GM18858 (cell line): ENCODE results near the gene SLC25A42.
"Not testable (repeated sequence)": the region's sequence is repeated elsewhere in the genome, so short reads cannot be mapped to it uniquely, and the experiment has no call there.

Source experiments
- ATAC-seq: cut with Tn5 transposase; IDR thresholded peaks from one replicate; pipeline ENCODE4 v1.9.1; 2021; ENCODE audit not compliant: unreplicated experiment

SLC25A42 gene

DNA sequence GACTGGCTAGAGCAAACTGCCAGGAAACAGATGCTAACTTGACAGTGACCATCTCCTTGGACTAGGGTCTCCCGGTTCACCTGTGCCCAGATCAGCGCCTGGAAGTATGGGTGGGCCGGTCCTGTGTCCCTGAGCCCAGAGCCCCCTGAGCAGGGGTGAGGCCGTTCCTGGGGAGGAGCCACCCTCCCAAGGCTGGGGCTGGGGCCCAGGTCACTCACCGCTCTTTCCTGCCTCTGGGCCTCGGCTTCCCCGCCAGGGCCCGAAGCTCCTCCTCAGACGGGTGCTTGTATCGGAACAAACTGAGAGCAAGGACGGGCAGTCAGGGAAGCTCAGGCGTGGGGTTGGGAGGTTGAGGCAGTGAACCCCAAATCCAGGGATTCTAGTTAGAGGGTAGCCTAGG lies 69.1 kb downstream of the SLC25A42 start:
- no peak for ATAC-seq

DNA sequence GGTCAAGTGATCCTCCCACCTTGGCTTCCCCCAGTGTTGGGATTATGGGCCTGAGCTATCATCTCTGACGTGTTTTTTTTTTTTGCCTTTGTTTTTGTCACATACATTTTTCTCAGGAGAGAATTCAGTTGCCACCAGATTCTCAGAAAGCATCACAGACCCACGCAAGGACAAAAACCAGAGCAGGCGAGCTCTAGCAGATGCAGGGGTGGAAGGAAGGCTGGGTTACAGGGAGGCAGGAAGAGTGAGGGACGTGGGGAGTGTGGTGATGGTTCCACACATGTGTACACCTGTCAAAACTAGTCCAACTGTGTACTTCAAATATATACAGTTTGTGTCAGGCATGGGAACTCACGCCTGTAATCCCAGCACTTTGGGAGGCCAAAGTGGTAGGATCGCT lies 70.2 kb downstream of the SLC25A42 start:
- no peak for ATAC-seq

DNA sequence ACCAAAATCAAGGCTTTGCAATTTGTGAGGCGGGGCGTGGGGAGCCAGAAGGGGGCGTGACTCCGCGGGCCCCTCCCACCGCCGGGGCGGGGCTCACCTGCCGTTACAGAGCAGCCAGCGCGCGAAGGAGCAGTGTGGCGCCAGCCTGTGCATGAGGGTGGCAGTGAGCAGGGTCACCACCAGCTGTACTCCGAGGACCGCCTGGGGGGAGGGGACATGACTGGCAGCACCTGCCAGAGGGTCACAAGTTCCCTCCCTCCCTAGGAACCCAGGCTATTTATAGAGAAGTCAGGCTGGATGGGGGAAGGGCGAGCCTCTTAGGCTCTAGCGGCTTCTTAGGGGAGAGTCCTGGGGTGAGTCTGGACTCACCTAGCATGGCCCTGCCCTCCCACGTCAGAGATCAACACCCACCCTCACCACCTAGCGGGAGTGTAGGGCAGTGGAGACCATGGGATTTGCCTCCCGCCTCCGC lies 70.9 kb downstream of the SLC25A42 start:
- ATAC-seq = no peak

DNA sequence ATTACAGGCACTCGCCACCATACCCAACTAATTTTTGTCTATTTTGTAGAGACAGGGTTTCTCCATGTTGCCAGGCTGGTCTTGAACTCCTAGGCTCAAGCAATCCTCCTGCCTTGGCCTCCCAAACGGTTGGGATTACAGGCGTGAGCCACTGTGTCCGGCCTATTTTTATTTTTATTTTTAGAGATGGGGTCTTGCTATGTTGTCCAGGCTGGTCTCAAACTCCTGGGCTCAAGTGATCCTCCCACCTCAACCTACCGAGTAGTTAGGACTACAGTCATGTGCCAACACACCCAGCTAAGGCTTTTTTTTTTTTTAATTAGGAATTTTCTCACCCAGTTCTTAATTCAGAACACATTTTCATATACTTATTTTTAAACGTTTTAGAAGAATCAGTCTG lies 71.9 kb downstream of the SLC25A42 start:
- not testable (repeated sequence) for ATAC-seq

DNA sequence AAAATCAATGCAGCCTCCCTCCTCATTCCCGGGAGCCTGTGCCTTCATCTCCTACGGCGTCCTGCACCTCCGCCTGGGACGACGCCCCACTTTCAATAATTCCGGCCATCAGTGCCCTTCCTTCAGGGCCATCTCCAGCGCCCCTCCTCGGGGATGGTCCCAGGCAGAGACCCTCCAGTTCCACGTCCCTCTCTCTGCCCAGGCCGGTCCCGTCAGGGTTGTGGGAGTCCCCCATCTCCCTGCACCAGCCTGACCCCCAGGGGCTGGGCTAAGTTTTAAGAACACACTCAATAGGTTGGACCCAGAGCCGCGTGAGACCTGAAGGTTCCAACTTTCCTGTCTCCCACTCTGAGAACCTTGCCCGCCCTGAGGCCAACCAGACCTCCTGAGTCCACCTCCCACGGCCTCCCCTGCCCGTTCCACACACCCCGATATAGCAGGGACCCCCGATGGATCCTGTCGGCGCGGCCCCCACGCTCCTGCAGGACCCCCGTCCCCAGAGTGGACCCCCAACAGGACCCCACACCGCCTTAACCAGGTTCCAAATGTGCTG lies 73.8 kb downstream of the SLC25A42 start:
- no peak for ATAC-seq

DNA sequence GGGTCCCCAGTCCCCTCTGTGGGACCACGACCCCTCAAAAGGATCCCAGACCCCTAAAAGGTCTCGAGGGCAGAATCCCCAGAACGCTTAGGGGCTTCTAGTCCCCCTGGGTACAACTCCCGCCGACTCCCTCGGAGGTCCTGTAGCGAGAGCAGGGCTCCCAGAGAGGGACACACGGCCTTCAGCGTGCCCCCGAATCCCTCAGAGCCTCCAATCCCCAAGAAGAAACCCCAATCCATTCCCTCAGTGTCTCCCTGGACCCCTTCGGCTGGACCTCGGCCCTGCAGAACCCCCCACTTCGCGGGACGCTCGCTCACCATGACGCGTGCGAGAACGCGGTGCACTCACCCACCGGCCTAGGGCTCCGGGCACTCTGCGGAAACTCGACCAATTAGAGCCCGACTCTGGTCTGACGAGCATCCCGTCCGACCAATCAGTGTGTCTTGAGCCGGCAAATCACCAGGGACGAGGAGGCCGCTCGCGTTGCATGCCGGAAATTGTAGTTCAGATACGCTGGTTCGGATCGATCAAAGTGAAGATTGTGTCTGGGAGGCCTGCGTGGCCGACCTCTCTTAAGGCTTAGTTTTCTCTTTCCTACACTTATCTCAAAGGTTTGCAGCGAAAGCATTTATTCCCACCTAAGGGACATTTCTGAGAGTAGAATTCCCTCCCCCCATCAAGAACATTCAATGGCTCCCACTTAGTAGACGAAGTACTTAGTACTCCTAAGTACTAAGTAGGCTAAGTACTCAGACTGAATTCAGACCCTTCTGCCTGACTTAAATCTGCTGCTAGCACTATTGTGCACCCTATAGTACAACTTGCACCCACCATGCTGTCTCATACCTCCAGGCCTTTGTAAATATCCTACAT lies 74.6 kb downstream of the SLC25A42 start, which contains the start of gene TMEM161A:
TSS of gene TMEM161A (minus strand) at position 370 of the 873 bp plus-strand sequence. CDS start at position 320, 50 bp downstream.
- peak; percentile 94 for ATAC-seq

DNA sequence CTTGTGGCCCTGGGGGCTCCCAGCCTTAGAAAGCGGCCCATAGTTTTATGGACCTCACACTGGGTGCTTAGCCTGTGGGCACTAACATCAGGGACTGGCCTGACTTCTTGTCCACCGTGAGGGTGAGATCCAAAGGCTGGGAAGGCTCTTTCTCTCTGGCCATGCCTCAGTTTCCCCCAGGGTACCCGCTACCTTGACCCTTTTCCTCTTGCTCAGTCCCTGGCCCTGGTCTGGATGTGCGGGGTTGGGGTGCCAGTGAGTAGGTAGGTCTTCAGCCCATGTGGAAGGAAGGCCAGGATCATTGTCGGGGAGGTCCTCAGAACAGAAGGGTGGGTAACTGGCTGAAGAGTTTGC lies 76.1 kb downstream of the SLC25A42 start:
- ATAC-seq = no peak

DNA sequence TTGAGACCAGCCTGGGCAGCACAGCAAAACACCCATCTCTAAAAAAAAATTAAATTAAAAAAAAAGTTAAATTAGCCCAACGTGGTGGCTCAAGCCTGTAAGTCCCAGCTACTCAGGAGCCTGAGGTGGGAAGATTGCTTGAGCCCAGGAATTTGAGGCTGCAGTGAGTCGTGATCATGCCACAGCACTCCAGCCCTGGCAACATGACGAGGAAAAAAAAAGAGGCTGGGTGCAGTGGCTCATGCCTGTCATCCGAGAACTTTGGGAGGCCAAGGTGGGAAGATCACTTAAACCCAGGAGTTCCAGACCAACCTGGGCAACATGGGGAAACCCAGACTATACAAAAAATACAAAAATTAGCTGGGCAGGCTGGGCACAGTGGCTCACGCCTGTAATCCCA lies 76.7 kb downstream of the SLC25A42 start:
- ATAC-seq = no peak

DNA sequence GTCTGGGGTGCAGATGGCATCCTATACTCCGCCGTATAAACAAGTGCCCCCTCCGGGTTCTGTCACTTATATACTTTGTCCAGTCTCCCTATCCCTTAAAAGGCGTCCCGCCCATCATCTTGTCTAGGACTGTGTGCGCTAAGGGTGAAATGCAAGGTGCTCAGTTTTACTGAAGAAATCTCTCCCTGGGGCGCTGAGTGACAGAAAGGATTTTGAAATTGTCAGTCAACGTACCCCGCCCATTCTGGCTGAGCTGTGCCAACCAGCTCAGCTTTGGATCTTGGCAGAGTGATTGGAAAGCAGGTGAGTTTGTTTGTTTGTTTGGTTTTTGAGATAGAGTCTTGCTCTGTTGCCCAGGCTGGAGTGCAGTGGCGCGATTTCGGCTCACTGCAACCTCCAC lies 78.6 kb downstream of the SLC25A42 start:
- ATAC-seq = no peak

DNA sequence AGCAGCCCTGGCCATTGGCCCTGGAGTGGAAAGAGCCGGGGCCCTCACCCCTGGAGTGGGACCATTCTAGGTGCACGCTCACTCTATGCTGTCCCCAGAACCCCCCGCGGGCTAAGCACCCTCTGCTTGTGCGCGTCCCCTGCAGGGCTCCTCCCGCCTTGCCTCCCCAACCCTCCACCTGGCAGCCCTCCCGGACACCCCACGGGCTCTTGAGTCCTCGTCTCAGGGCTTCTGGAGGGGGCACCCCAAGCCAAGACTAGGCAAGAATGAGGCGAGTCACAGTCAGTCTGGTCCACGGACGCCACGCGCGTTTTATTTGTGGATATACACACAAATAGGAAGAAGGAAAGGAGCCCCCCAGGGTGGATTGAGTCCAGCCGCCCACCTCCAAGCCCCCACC lies 81.5 kb downstream of the SLC25A42 start:
- ATAC-seq = no peak

DNA sequence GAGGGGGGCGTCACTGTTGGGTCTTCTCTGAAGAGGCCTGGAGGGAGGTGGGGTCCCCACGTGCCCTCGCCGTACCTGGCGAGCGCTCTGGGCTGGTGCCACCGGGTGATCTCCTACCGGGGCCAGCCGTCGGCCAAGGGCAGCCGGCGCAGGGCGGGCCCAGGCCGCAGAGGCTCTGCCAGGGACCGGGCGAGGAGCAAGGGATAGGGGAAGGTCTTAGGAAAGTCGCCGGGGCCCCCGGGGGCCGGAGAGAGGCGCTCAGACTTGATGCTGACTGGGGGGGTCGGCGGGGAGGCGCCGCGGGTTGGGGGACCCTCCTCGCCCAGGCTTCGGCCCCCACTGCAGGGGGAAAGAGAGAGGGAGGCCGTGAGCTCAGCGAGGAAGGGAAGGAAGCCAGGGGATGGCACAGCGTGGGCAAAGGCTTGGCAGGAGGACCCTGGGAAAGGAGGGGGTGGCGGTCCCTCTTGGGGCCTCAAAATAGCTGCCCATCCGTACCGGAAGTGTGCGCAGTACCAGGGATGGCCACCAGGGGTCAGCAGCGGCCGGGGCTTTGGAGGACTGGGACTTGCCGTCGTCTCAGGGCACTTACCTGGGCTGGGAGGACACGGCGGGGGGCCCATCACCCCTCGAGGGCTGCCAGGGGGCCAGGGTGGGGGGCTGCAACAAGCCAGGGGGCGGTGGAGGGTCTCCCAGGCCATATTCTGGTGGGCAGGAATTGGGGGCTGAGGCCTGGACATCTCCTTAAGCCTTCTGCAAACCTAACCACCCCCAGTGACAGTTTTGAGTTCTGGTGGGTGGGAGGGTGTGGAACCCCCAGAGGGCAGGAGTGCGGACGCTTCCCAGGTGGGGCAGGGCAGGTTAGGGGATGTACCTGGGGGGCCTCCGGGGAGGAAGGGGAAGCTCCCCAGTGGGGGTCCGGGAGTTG lies 82.2 kb downstream of the SLC25A42 start:
- no peak for ATAC-seq

DNA sequence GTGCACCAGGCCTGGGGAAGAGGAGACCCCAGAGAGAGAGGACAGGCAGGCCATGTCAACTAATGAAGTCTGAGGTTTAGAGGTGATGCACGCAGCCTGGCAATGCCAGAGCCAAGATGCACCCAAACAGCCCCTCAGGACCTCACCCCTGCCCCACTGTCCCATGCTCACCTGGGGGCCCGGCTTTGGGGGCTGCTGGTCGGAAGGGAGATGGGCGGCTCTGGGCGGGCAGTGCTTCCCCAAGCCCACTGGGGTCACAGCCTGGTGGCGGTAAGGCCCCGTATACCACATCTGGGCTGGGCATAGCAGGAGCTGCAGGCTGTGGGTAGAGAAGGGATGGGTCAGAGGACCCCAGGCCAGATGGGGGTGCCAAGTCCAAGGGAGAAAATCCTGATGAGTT lies 83.1 kb downstream of the SLC25A42 start:
- ATAC-seq = no peak

DNA sequence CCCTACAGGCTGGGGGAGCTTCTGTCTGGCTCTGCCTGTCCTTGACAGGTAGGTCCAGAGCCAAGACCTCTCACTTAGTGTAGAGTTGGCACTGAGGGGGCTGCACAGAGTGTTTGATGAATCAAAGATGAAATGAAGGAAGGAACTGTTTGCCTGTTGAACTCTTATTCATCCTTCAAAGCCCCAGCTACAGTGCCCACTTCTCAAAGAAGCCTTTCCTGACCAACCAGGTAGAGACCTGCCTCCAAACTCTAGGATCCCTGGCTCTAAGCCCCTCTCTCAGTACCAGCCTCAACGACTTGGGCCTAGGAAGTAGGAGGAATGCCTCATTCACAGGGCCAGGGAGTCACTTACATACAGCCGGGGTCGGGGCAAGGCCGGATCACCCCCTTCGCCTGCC lies 83.5 kb downstream of the SLC25A42 start:
- ATAC-seq = no peak

DNA sequence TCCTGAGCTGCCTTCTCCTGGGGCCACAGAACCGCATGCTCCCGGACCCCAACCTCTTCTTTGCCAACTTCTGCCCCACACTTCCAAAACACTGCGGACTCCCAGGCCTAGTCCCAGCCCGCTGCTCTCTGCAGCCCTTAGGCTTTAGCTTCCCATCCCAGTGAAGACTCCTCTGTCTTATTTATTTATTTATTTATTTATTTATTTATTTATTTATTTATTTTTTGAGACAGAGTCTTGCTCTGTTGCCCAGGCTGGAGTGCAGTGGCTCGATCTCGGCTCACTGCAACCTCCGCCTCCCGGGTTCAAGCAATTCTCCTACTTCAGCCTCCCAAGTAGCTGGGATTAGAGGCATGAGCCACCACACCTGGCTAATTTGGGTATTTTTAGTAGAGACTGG lies 84.7 kb downstream of the SLC25A42 start:
- ATAC-seq = not testable (repeated sequence)

DNA sequence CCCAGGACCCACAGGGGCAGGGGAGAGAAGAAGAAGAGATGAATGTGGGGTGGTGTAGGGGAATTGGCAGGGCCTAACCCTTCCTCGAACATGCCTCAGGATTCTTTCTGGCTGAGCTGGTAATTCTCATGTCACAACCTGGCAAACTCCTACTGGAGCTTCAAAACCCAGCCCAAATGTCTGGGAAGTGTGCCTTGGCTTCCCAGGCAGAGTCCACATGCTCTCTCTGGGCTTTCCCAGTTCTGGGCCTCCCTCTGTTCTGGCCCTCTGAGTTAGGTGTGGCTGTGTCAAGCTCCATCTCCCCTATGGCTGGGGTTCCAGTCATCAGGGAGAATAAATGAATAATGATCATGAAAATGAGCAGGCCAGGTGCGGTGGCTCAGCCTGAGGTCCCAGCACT lies 85.6 kb downstream of the SLC25A42 start:
- no peak for ATAC-seq

DNA sequence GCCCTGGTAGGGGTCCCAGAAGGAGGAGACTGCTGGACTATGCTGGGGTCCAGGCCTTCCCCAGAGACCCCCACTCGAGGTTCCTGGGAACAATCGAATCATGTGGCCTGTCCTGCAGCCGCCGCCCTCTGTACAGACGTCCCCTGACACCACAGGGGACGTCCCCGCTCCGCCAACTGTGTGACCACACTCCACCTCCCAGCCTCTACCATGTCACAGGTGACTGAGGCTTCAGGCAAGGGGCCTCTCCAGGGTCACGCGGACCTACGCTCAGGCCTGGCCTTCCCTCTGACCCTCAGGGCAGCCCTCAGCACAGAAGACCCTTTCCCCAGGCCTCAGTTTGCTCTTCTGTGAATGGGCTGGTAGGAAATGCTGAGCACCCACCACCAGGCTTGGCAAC lies 87.6 kb downstream of the SLC25A42 start:
- no peak for ATAC-seq

DNA sequence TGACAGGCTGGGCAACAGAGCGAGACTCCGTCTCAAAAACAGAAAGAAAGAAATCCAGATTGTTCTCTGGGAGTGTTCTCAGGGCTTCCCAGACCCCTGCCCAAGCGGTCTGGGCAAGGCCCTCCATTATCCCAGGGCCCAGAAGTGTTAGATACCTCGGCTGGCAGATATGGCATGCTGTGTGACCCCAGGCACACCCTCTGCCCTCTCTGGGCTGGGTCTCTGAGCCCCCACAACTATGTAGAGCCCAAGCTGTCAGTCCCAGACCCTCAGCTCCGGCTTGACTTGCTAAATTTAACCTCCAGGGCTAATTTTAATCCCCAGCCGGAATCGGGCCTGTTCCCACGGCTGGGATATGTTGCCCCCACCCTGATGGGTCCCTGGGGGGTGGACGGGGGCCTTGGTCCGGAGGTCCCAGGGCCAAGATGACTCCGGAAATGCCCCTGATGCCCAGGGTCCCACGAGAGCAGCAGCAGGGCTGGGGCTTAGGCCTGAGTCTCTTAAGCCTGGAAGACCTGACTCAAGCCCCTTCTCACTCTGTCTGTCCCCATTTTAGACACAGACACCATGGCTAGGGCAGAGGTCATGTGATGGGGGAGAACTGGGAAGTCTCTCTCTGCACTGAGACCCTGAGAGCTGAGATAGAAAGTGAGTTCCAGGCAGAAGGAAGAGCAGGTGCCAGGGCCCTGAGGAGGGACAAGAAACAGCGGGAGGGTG lies 89.0 kb downstream of the SLC25A42 start:
- no peak for ATAC-seq

DNA sequence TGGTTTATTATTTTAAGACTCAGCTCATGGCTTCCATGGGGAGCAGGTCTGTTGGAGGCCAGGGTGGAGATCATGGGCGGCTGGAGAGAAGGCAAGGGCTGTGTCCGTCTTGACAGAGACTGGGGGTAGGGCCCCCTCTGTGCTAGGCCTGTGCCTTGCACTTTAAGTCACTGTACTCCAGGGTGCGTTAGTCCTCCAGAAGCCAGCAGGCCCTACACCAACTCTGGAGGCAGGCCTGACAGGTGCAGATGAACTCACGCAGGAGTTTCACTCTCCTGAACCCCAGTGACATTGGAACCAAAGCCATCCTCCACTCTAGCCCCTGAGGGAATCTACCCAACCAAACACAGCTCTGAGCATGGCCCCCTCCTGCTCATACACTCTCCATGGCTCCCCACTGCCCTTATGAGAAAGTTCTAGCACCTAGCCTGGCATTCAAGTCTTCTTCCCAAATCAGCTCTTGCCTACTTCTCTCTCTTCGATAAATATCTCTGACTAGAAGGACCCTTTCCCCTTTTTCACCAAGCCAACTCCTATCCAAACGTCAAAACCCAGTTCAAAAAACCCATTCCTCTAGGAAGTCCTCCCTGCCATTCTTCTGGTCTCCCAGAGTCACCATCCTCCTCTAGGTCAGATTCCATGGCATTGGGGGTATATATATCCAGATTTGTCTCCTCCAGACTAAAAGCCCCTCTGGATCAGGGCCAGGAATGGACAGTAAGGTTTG lies 91.1 kb downstream of the SLC25A42 start:
- ATAC-seq = no peak

DNA sequence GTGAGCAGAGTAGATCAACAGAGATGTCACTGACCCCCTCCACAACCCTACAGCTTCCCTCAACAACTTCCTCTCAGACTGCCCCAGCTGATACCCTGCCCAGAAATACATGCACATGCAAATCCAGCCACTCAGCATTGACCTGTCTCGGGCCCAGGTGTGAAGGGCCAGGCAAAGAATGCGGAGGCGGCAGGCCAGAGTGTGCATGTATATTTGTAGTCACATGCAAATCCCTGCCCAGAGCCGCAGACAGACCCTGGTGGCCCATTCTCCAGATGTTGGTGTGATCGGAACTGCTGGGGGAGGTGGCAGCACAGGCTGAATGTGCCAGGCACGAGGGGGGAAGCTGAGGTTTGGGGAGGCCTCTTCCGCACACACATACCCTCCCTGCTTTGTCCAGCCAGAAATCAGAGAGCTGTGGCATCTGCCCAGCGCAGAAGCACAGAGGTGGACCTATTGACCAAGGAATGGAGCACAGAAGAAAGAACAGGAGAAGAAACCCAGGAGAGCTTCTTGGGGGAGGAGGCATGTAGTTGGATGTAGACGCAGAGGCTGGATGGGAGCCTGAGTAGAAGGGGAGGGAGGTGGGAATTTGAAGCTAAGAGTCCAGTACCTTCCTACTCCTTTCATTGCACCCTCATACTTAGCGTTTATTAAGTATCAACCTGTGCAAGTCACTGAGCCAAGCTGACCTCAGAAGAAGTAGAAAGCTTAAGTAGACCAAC lies 91.9 kb downstream of the SLC25A42 start:
- peak; percentile 58 for ATAC-seq

DNA sequence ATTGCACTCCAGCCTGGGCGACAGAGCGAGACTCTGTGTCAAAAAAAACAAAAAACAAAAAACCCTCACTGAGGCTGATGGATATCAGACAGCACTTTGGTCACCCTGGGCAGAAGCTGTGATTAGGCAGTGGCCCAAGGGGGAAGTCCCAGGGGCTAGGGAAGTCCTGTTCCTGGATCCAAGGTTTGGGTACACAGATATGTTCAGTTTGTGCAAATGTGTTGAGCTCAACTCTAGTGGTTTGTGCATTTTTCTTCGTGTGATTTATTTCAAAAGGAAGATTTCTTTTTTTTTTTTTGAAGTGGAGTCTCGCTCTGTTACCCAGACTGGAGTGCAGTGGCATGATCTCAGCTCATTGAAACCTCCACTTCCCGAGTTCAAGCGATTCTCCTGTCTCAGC lies 94.0 kb downstream of the SLC25A42 start:
- no peak for ATAC-seq
